ENCODE data around the gene NBEAL2.

DNA sequence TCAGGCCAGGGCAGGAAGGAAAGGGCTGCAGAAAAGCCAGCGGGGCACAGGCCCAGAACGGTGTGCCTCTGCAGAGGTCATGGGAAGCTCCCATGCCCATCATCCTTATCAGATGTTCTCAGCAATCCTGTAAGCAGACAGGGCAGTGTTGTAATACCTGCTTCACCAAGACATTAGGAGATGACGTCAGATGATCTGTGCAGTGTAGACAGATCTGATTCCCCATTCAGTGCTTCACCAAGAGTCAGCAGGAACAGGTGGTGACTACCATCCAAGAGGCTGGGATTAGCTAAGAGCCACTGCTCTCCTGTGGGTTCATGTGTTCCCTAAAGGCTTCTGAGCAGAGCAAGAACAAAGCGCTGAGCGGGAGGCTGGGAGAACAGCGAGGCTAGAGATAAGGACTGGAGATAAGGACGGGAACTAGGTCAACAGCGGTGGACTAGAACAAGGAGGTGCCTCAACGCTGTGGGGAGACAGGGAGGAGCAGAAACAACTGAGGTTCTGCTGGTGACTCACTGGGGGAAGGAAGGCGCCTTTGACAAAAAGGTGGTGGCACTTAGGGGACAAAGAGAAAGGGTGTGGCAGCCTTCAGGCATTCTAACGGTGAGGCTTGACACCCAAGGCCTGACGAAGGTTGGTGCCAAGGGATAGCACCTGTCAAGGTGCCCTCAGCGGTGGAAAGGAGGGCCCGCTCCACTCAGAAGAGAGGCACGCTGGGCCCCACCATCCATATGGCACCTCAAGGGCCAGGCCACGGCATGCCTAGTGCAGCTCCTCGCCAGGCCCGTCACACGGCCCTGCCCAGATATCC is 31.3 kb upstream of the NBEAL2 start:
- TF ChIP-seq TAF1 (IDR thresholded peaks at IDR 0.05; ENCODE audit: borderline replicate concordance, low read depth, low read length) = no peak
- no peak for TF ChIP-seq POLR2AphosphoS5 (IDR thresholded peaks at IDR 0.05; ENCODE audit: low read depth, low read length)

All from GM12892 (cell line).